Nucleus accumbens (tissue), 56 donors: ENCODE measurements around the gene SLC16A9.
A peak's percentile ranks its signal among the peaks of the same experiment; 100 is the strongest.

Experiments
- DNase-seq, 56 donors: peaks; one replicate each; lab custom pipeline; 2025; lab: John Stamatoyannopoulos, UW

The SLC16A9 gene

GRCh38 chr10:59607970-59608369, 101.7 kb downstream of the SLC16A9 start:
- DNase-seq: no peak

- peak in 7 of 56 donors; percentile 3 to 43 (median 24) for DNase-seq
Measured at GRCh38 chr10:59606551-59606961, 103.1 kb downstream of the SLC16A9 start.

DNA sequence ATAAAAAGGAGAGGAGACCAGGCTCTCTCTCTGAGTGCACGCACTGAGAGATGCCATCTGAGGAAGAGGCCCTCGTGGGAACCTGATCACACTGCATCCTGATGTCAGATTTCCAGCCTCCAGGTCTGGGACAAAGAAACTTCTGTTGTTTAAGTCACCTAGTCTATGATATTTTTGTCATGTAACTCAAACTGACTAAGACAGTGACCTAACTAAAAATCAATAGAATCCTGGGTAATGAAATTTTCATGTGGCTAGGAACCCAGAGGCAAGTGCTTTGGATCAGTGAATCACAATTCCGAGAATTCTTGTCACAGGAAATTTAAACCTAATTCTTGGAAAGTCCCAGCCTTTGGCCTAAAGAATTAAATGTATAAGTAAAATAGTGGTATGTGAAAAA, 107.7 kb downstream of the SLC16A9 start:
- no peak for DNase-seq
